ENCODE measurements around the gene NHS.

The NHS gene

DNA sequence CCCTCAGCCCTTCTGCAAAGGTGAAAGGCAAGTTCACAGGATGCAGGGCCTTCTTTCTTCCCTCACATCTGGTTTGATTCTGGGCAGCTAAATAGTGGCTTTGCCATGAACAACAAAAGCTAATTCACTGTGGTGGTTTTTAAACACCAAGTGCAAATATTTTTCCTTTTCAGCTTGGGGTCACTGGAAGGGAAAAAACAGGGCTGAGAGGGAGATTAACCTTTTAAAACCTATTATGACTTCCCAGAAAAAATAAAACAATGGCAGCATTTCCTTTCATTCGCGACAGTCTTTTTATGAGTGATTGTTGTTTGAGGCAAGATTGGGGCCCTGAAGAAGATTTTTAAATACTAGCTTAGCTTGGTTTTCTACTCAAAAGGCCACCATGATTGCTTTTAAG, 258.5 kb downstream of the NHS start:
- no peak for DNase-seq
- H3K27me3 ChIP-seq (replicated peaks; ENCODE audit: insufficient read depth, low read length), result no peaks in the 10 kb centered on the region
- no peak overlapping the region for H3K27ac ChIP-seq (ENCODE audit: low read length)
- no peak overlapping the region for H3K9ac ChIP-seq (ENCODE audit: low read length)
- no peaks in the 10 kb centered on the region for H3K4me1 ChIP-seq (ENCODE audit: low read length)
- H3K79me2 ChIP-seq (ENCODE audit: low read length), result no peaks in the 10 kb centered on the region
- H3K36me3 ChIP-seq (replicated peaks; ENCODE audit: insufficient read depth, low read length), result no peaks in the 10 kb centered on the region
- no peak overlapping the region for H3K4me3 ChIP-seq (ENCODE audit: low read length)
- peak overlapping the region; percentile 38; the same call in 1 of the 2 replicates for H3K4me2 ChIP-seq (ENCODE audit: low read depth, low read length)
- TF ChIP-seq, protein P1, sequence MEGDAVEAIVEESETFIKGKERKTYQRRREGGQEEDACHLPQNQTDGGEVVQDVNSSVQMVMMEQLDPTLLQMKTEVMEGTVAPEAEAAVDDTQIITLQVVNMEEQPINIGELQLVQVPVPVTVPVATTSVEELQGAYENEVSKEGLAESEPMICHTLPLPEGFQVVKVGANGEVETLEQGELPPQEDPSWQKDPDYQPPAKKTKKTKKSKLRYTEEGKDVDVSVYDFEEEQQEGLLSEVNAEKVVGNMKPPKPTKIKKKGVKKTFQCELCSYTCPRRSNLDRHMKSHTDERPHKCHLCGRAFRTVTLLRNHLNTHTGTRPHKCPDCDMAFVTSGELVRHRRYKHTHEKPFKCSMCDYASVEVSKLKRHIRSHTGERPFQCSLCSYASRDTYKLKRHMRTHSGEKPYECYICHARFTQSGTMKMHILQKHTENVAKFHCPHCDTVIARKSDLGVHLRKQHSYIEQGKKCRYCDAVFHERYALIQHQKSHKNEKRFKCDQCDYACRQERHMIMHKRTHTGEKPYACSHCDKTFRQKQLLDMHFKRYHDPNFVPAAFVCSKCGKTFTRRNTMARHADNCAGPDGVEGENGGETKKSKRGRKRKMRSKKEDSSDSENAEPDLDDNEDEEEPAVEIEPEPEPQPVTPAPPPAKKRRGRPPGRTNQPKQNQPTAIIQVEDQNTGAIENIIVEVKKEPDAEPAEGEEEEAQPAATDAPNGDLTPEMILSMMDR (IDR thresholded peaks at IDR 0.05; ENCODE audit: low read length), result no peak
- TF ChIP-seq EZH2 (optimal IDR thresholded peaks at IDR 0.05; ENCODE audit: low read depth, low read length), result no peak
- no peak for TF ChIP-seq EZH2phosphoT487 (IDR thresholded peaks at IDR 0.05; ENCODE audit: low read length)
- no peaks in the 10 kb centered on the region for H3K9me3 ChIP-seq (replicated peaks; ENCODE audit: insufficient read depth, low read length)
- no peaks in the 10 kb centered on the region for H3F3A ChIP-seq (ENCODE audit: insufficient read depth, low read length)
- no peaks in the 10 kb centered on the region for H4K20me1 ChIP-seq (ENCODE audit: insufficient read depth, low read length)
- peak overlapping the region; percentile 66 for H2AFZ ChIP-seq (ENCODE audit: low read length)
- no peaks in the 10 kb centered on the region for H3K9me2 ChIP-seq (replicated peaks; ENCODE audit: insufficient read depth, low read length)

DNA sequence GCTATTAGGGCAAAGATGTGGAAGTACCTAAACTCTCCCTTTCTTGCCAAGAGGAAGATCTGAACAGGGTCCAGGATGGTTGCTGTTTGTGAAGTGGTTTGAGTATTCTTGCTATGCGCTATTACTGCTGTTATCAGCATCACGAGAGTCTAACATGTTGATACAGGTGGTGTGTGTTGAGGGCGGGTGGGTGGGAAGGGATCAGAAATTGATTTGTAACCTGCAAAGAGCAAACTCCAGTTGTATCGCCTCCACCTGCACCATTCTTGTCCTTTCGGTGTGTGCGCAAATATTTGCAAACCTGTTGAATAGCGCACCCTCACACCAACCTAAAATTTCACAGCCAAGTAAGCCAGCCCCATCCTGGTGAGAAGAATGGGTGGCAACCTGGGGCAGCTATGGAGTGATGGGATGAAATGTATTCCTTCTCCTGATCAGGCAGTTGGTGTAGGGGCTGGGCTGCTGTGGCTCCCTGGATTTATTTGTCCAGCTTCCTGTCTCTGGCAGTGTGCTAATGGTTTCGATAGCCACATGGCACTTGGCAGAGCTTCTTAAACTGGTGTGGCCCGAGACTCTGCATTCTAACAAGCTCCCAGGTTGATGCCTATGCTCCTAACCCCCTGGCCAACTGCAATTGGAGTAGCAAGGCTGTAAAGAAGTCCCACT, 259.7 kb downstream of the NHS start:
- H3K9me2 ChIP-seq (replicated peaks; ENCODE audit: insufficient read depth, low read length), result no peaks in the 10 kb centered on the region
- H3K4me1 ChIP-seq (ENCODE audit: low read length), result no peaks in the 10 kb centered on the region
- H3K9ac ChIP-seq (ENCODE audit: low read length), result no peak overlapping the region
- H3K27ac ChIP-seq (ENCODE audit: low read length), result no peak overlapping the region
- H3K36me3 ChIP-seq (replicated peaks; ENCODE audit: insufficient read depth, low read length), result no peaks in the 10 kb centered on the region
- no peak overlapping the region for H3K4me2 ChIP-seq (ENCODE audit: low read depth, low read length)
- no peak for DNase-seq
- no peaks in the 10 kb centered on the region for H3F3A ChIP-seq (ENCODE audit: insufficient read depth, low read length)
- no peaks in the 10 kb centered on the region for H3K9me3 ChIP-seq (replicated peaks; ENCODE audit: insufficient read depth, low read length)
- no peaks in the 10 kb centered on the region for H3K79me2 ChIP-seq (ENCODE audit: low read length)
- H4K20me1 ChIP-seq (ENCODE audit: insufficient read depth, low read length), result no peaks in the 10 kb centered on the region
- H3K4me3 ChIP-seq (ENCODE audit: low read length), result no peak overlapping the region
- H2AFZ ChIP-seq (ENCODE audit: low read length), result no peak overlapping the region
- TF ChIP-seq EZH2phosphoT487 (IDR thresholded peaks at IDR 0.05; ENCODE audit: low read length), result no peak
- no peak for TF ChIP-seq EZH2 (optimal IDR thresholded peaks at IDR 0.05; ENCODE audit: low read depth, low read length)
- TF ChIP-seq, protein P1 (IDR thresholded peaks at IDR 0.05; ENCODE audit: low read length), result no peak
- H3K27me3 ChIP-seq (replicated peaks; ENCODE audit: insufficient read depth, low read length), result no peaks in the 10 kb centered on the region

DNA sequence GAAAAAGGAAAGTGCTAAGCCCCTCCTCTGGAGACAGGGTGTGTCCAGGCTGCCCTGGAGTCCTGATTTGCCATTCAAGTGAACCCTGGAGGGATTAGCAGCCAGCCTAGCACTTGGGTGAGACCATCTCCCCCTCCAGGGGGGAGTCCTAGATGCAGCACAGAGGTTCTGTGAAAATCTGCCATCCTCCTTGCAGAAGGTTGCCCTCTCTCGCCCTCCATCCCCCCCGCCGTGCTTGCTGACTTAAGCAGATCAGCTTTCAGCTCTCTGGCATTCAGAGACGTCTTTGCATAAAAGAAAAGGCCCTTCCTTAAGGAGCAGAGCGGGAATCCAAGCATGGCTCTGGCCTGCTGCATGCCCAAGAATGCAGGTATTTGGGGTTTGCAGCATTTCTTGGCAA, 260.2 kb downstream of the NHS start:
- TF ChIP-seq, protein P1 (IDR thresholded peaks at IDR 0.05; ENCODE audit: low read length), result no peak
- TF ChIP-seq EZH2phosphoT487 (IDR thresholded peaks at IDR 0.05; ENCODE audit: low read length), result no peak
- no peak for TF ChIP-seq EZH2 (optimal IDR thresholded peaks at IDR 0.05; ENCODE audit: low read depth, low read length)
- H3K9ac ChIP-seq (ENCODE audit: low read length), result no peak overlapping the region
- no peak for DNase-seq

More for the DNA sequence above, 260.2 kb downstream of the NHS start:
- Histone ChIP-seq H4K20me1 (ENCODE audit: insufficient read depth, low read length) (no peaks in the 10 kb centered on the region), H3K27me3 (replicated peaks; ENCODE audit: insufficient read depth, low read length) (no peaks in the 10 kb centered on the region), H3K9me2 (replicated peaks; ENCODE audit: insufficient read depth, low read length) (no peaks in the 10 kb centered on the region), H3K27ac (ENCODE audit: low read length) (no peak overlapping the region), H3K4me2 (ENCODE audit: low read depth, low read length) (no peak overlapping the region), H3F3A (ENCODE audit: insufficient read depth, low read length) (no peaks in the 10 kb centered on the region), H3K79me2 (ENCODE audit: low read length) (no peaks in the 10 kb centered on the region), H3K9me3 (replicated peaks; ENCODE audit: insufficient read depth, low read length) (no peaks in the 10 kb centered on the region), H2AFZ (ENCODE audit: low read length) (no peak overlapping the region), H3K4me1 (ENCODE audit: low read length) (no peaks in the 10 kb centered on the region), H3K4me3 (ENCODE audit: low read length) (no peak overlapping the region), H3K36me3 (replicated peaks; ENCODE audit: insufficient read depth, low read length) (no peaks in the 10 kb centered on the region)
